NCI-H2196 (cell line): Measurements from ENCODE around the gene RELA.
"Not testable (repeated sequence)": the region's sequence is repeated elsewhere in the genome, so short reads cannot be mapped to it uniquely, and the experiment has no call there.

Experiments
- DNase-seq: peaks from one replicate; lab custom pipeline; 2025; ENCODE audit not compliant: unreplicated experiment; lab: John Stamatoyannopoulos, UW

The RELA gene

GRCh38 chr11:65662799-65663638 lies at the start of gene RELA:
TSS of gene RELA (minus strand) at chr11:65662916. CDS start at chr11:65662832, 84 bp downstream.
- DNase-seq: peak; percentile 98

- peak; percentile 98 for DNase-seq
Measured at GRCh38 chr11:65711785-65712632, 49.3 kb upstream of the RELA start, which contains the start of gene KAT5. TSS of gene KAT5 (plus strand) at chr11:65712252. CDS start at chr11:65712268, 16 bp downstream.

GRCh38 chr11:65710421-65710820 lies 47.7 kb upstream of the RELA start:
- no peak for DNase-seq

DNA sequence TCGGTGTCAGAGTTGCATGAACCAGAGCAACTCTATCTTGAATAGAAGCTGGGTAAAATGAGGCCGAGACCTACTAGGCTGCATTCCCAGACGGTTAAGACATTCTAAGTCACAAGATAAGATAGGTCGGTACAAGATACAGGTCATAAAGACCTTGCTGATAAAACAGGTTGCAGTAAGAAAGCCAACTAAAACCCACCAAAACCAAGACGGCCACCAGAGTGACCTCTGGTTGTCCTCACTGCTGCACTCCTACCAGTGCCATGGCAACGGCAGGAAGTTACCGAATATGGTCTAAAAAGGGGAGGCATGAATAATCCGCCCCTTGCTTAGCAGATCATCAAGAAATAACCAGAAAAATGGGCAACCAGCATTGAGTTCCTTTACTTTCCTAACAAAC lies 46.9 kb upstream of the RELA start:
- no peak for DNase-seq

DNA sequence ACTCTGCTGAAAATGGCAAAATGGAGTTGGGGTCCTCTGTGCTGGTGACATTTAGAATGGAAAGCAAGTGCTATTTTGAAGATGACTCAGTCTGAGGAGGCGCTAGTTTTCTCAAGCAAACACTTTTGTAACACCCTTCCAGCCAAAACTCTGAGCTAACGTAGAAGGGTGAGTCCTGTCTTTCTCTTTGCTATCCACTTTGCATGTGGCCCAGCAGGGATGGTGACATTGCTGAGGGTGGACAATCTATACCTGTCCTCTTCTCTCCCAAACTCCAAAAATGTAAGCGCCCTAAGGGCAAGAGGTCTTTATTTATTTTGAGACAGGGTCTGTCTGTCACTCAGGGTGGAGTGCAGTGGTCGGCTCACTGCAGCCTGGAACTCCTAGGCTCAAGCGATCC lies 45.7 kb upstream of the RELA start:
- DNase-seq: no peak

DNA sequence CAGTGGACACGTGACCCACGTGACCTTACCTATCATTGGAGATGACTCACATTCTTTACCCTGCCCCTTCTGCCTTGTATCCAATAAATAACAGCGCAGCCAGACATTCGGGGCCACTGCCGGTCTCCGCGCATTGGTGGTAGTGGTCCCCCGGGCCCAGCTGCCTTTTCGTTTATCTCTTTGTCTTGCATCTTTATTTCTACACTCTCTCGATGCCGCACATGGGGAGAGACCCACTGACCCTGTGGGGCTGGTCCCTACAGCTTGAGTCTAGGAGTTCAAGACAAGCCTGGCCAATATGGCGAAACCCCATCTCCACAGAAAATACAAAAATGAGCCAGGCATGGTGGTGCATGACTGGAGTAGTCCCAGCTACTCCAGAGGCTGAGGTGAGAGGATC lies 44.3 kb upstream of the RELA start:
- DNase-seq: not testable (repeated sequence)

- peak; percentile 62 for DNase-seq
Measured at GRCh38 chr11:65706303-65706763, 43.6 kb upstream of the RELA start.

DNA sequence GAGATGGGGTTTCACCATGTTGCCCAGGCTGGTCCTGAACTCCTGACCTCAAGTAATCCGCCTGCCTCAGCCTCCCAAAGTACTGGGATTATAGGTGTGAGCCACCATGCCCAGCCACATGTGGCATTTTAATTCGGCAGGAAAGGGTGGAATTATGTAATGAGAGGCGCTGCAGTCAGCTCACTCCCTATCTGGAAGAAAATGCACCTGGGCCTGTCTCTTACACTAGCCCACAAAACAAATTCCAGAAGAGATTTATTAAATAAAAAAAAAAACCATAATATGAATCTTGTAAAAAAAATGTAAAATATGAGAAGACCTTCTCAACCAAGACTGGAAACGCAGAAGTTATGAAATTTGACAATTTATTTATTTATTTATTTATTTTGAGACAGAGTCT lies 41.1 kb upstream of the RELA start:
- DNase-seq: no peak

DNA sequence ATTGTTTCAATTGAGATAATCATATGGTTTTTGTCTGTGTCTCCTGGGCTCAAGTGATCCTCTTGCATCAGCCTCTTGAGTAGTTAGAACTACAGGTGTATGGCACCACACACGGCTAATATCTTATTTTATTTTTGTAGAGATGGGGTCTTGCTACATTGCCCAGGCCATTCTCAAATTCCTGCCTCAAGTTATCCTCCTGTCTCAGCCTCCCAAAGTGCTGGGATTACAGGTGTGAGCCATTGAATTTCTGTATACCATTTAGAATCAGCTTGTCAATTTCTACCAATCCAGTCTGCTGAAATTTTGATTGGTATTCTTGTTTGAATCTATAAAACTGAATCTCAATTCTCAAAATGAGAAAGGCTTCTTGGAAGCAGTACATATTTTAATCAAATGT lies 39.0 kb upstream of the RELA start:
- no peak for DNase-seq

- peak; percentile 49 for DNase-seq
Measured at GRCh38 chr11:65700399-65700798, 37.7 kb upstream of the RELA start.

DNA sequence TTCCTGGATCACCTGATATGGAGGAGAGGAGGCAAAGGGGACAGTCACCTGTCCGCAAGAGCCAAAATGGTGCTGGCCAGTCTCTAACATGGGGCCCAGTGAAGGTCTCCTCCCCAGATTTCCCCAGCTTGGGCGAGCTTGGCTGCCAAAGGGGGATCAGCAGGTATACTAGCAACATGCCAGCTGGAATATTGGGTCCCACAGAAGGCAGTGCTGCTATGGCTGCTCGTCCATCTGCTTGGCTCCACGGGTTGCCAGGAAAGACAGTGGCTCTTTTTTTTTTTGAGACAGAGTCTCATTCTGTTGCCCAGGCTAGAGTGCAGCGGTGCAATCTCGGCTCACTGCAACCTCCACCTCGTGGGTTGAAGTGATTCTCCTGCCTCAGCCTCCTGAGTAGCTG lies 36.6 kb upstream of the RELA start:
- no peak for DNase-seq

DNA sequence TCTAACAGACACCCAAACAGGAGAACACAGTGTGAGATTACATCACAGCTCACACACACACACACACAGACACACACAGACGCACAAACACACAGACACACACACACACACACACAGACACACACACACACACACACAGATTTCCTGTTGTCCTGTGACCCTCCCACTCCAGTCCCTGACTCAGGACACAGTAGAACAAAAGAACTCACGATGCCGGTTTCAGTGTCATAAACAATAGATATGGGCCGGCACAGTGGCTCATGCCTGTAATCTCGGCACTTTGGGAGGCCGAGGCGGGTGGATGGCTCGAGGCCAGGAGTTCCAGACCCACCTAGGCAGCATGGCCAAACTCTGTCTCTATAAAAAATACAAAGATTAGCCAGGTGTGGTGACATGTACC lies 35.5 kb upstream of the RELA start:
- no peak for DNase-seq

- no peak for DNase-seq
Measured at GRCh38 chr11:65696802-65697552, 34.3 kb upstream of the RELA start.

DNA sequence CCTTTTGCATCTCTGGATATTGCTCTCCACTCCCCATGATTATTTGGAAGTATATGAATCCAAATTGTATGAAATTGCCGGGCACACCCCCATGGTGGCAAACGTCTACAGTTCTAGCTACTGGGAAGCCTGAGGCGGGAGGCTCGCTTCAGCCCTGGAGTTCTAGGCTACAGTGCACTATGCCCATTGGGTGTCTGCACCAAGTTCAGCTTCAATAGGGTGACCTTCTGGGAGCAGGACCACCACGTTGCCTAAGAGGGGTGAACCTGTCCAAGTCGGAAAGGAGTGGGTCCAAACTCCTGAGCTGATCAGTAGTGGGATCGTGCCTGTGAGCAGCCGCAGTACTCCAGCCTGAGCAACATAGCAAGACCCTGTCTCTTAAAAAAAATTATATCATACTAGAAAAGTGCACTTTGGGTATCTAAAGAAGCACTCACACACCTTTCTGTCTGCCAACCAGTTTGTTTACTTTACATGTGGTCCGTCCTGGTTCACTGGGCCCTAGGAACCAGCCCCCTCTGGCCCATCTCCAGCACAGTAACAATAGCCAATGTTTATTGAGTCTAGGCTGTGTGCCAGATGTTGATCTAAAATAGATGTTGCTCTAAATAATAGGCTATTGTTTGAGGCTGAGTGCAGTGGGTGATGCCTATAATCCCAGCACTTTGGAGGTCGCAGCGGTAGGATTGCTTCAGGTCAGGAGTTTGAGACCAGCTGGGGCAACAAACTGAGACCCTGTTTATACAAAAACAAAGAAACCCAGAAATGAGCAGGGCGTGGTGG lies 32.9 kb upstream of the RELA start:
- peak; percentile 94 for DNase-seq

- DNase-seq: no peak
Measured at GRCh38 chr11:65692367-65692766, 29.7 kb upstream of the RELA start.

DNA sequence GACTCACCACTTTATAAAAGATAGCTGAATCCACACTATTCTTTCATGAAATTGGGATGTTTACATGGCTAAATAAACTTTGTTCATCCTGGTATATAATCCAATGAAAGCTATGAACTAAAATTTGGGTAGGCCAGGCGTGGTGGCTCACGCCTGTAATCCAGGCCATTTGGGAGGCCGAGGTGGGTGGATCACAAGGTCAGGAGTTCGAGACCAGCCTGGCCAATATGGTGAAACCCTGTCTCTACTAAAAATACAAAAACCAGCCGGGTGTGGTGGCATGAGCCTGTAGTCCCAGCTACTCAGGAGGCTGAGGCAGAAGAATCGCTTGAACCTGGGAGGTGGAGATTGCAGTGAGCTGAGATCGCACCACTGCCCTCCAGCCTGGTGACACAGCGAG lies 29.1 kb upstream of the RELA start:
- DNase-seq: not testable (repeated sequence)

DNA sequence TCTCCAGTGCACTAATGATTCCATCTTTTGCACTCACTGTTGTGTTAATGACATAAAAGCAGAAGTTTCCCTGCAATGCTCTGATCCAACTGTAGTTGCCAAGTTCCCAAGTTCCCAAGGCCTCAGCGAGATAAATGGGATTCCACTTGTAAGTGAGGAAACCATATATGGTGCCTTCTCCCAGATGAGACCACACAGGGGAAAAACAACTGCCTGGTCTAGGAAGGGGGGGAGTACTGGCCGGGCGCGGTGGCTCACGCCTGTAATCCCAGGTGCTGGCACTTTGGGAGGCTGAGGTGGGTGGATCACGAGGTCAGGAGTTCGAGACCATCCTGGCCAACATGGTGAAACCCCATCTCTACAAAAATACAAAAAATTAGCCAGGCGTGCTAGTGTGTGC lies 23.3 kb upstream of the RELA start:
- DNase-seq: no peak

GRCh38 chr11:65683480-65683879 lies 20.8 kb upstream of the RELA start:
- not testable (repeated sequence) for DNase-seq

GRCh38 chr11:65680192-65680743 lies 17.6 kb upstream of the RELA start:
- DNase-seq: no peak

GRCh38 chr11:65672982-65673381 lies 10.3 kb upstream of the RELA start:
- no peak for DNase-seq
